Posterior vena cava (tissue), 2 donors: ENCODE measurements around the gene CCBE1. TPM values are rescaled to one million over a fixed set of nuclear protein-coding genes. Genes with fewer than 3 reads are reported as not detected.

Source experiments
- DNase-seq: peaks from one replicate; pipeline ENCODE4 v3.0.0-alpha.2; 2020; ENCODE audit warnings: low spot score
- intact Hi-C, 2 donors: fragments of 100-400 bp; cut with DNase I; formaldehyde crosslinking; loops; one replicate each; pipeline versions ENCODE4 v1.14.1 to v1.14.2; 2022 to 2023
- total RNA-seq, 2 donors: library from RNA; stranded (reverse); fragmentation: NEBNext Ultra II Directional; extraction: Animal tissue kit (Norgen Biotek cat#: 25700); gene quantifications; one replicate each; pipeline ENCODE4 v1.2.1, GENCODE V29; 2021
- donor health status: DM: yes; HTN: yes; CAD: no.
- donor health status: DM: yes; HTN: yes; CAD: no.

Gene CCBE1
- total RNA-seq, 2 donors from 2014 or later, result 2.1 to 3.0 TPM

DNA sequence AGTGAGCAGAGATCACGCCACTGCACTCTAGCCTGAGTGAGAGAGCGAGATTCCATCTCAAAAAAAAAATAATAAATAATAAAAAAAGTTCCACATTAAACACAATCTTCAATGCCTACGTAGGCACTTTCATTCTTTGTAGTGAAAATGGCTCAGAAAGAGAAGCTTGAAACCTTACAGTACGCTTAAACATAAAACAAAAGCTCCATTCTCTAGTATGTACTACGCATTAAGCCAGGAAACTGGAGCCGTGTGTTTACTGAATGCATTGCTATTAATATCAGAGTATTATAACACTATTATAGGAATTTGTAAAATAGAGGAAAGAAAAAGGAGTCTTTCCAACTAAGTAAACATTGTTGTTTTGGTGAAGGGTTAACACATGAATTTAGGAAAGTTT, 296.8 kb downstream of the CCBE1 start:
- intact Hi-C loops, result loop anchor here in 1 of 2 donors (10.0 kb wide), 1 partner anchor 96 kb away; no protein-coding TSS in a partner anchor

GRCh38 chr18:59395226-59396175, 301.7 kb downstream of the CCBE1 start:
- intact Hi-C loops, result no loop called here
- DNase-seq, result no peak

More for the DNA sequence above, 296.8 kb downstream of the CCBE1 start:
- no peak for DNase-seq

GRCh38 chr18:59393381-59393780, 303.8 kb downstream of the CCBE1 start:
- intact Hi-C loops, result no loop called here
- no peak for DNase-seq

GRCh38 chr18:59388817-59389216, 308.4 kb downstream of the CCBE1 start:
- DNase-seq, result no peak
- intact Hi-C loops, result no loop called here

DNA sequence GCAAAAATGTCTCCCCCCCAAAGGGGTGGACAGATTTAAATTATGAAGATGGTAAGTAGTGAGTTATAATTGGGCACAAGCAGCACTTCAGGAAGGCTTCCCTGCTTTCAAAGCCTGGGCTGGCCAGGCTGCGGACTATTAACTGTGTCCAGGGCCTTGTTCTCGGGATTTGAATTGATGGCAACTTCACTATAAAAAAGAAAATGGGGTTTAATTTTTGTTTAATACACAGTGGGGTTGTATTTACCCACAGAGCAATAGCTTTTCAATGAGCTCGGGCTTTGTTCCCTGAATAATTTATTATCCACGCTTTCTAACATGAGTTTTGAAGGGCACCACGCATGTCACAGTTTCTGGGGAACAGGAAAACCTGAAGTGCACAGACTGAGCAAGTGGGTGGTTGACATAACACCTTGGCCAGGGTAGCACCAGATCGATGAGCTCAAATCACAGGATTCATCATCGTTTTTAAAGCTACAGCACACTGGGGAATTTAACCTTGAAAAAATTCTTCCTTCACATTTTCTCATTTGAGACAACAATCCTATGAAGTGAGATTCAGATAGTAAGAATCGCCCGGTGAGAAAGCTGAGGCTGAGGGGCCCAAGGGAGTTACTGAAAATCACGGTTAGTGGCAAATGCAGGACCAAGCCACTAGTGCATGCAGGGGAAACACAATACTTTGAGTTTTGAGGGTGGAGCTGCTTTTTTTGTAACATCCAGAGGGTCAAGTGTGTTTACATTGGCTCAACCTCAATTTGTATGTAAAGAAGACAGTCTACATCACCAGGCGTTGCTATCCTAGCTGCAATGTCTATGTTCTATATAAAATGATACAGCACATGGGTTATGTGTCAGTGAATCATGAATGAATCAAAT, 309.3 kb downstream of the CCBE1 start:
- intact Hi-C loops, result no loop called here
- DNase-seq, result no peak

GRCh38 chr18:59386909-59387686, 310.1 kb downstream of the CCBE1 start:
- intact Hi-C loops, result no loop called here
- no peak for DNase-seq

- intact Hi-C loops, result no loop called here
- DNase-seq, result no peak
Observed at GRCh38 chr18:59385191-59385590, 312.0 kb downstream of the CCBE1 start.

GRCh38 chr18:59383851-59384250, 313.4 kb downstream of the CCBE1 start:
- no peak for DNase-seq
- intact Hi-C loops, result no loop called here

DNA sequence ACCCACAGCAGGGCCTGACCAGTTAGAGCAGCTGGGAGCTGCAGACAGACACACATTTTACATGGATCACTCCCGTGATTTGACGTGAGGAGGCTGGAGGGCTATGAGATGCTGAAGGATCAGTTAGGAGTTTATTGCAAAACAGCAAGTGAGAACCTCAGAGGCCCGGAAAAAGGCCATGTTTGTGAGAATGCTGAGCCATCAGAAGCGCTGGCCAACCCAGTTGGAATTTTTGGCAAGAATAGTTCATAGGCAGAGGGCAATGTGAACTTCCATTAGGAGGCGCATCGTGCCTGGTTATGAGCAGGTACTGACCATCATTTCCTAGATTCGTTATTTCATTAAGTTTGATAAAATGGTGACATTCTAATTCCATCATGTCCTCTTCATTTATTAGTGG, 314.8 kb downstream of the CCBE1 start:
- intact Hi-C loops, result no loop called here
- no peak for DNase-seq

DNA sequence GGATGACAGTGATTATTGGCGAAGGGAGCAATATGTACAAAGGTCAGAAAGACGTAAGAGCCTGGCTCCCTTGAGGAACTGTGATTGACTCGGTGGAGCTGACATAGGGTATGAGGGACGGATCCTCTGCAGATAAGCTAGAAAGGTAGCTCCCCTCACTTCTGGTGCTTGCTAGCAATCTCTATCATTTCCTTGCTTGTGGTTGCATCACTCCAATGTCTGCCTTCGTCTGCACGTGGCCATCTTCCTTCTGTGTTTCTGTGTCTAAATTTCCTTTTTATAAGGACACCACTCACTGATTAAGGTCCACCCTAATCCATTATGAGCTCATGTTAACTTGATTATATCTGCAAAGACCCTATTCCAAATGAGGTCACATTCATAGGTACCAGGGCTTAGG, 315.3 kb downstream of the CCBE1 start:
- intact Hi-C loops, result no loop called here

More for the DNA sequence above, 315.3 kb downstream of the CCBE1 start:
- no peak for DNase-seq

Other genes starting within 250 kb of the CCBE1 start
- gene PMAIP1, start 202.6 kb upstream of the CCBE1 start, total RNA-seq, result under 1 TPM in 1 of 2 donors, not detected in 1; 0.38 TPM